GM23248 (cell line): Measurements from ENCODE around the gene DKKL1.
"Not testable (repeated sequence)": the region's sequence is repeated elsewhere in the genome, so short reads cannot be mapped to it uniquely, and the experiment has no call there.

ENCODE experiments used
- EZH2 ChIP-seq: fragments of 200-600 bp; sonication (generic); IDR thresholded peaks from 2 replicates; pipeline ENCODE4 v1.6.1; 2018; ENCODE audit warnings: antibody characterized with exemption, mild to moderate bottlenecking; ENCODE audit not compliant: insufficient read depth, poor library complexity, severe bottlenecking
- EZH2phosphoT487 ChIP-seq: fragments of 200-600 bp; sonication (generic); IDR thresholded peaks from 2 replicates; pipeline ENCODE4 v1.6.1; 2018; ENCODE audit warnings: antibody characterized with exemption, moderate library complexity, mild to moderate bottlenecking, low read depth; ENCODE audit not compliant: insufficient read depth

DNA sequence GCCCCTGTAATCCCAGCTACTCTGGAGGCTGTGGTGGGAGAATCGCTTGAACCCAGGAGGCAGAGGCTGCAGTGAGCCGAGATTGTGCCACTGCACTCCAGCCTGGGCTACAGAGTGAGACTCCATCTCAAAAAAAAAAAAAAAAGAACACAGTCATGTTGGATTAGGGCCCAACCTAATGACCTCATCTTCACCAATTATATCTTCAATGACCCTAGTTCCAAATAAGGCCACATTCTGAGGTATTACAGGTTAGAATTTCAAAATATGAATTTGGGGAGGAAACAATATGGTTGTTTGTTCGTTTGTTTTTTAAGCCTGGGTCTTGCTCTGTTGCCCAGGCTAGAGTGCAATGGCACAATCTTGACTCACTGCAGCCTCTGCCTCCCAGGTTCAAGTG, 9.5 kb downstream of the DKKL1 start:
- TF ChIP-seq EZH2, EZH2phosphoT487: not testable (repeated sequence)
